ENCODE measurements around the gene PLA2G2C.

GRCh38 chr1:20153000-20153418, 33.3 kb downstream of the PLA2G2C start:
- TF ChIP-seq, protein P1, sequence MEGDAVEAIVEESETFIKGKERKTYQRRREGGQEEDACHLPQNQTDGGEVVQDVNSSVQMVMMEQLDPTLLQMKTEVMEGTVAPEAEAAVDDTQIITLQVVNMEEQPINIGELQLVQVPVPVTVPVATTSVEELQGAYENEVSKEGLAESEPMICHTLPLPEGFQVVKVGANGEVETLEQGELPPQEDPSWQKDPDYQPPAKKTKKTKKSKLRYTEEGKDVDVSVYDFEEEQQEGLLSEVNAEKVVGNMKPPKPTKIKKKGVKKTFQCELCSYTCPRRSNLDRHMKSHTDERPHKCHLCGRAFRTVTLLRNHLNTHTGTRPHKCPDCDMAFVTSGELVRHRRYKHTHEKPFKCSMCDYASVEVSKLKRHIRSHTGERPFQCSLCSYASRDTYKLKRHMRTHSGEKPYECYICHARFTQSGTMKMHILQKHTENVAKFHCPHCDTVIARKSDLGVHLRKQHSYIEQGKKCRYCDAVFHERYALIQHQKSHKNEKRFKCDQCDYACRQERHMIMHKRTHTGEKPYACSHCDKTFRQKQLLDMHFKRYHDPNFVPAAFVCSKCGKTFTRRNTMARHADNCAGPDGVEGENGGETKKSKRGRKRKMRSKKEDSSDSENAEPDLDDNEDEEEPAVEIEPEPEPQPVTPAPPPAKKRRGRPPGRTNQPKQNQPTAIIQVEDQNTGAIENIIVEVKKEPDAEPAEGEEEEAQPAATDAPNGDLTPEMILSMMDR (conservative IDR thresholded peaks at IDR 0.05; ENCODE audit: low read depth in 2 of 2), result no peak
- TF ChIP-seq POLR2AphosphoS5 (IDR thresholded peaks at IDR 0.05; ENCODE audit: low read depth) (no peak), EZH2 (IDR thresholded peaks at IDR 0.05; ENCODE audit: low read depth, unreplicated experiment) (no peak), REST (IDR thresholded peaks at IDR 0.05; ENCODE audit: unreplicated experiment) (no peak), CREB1 (CRISPR knock-in tag; IDR thresholded peaks at IDR 0.05; ENCODE audit: low read depth) (no peak), EZH2phosphoT487 (IDR thresholded peaks at IDR 0.05; ENCODE audit: unreplicated experiment) (no peak)
